CD4-positive, alpha-beta T cell treated with Interleukin-4 for 1 hour (primary cell): Measurements from ENCODE around the gene DNAL1.

ENCODE experiments used
- DNase-seq, 2 donors: peaks; one replicate each; pipeline ENCODE4 v3.0.0-alpha.2; 2020 to 2022

Gene DNAL1

DNA sequence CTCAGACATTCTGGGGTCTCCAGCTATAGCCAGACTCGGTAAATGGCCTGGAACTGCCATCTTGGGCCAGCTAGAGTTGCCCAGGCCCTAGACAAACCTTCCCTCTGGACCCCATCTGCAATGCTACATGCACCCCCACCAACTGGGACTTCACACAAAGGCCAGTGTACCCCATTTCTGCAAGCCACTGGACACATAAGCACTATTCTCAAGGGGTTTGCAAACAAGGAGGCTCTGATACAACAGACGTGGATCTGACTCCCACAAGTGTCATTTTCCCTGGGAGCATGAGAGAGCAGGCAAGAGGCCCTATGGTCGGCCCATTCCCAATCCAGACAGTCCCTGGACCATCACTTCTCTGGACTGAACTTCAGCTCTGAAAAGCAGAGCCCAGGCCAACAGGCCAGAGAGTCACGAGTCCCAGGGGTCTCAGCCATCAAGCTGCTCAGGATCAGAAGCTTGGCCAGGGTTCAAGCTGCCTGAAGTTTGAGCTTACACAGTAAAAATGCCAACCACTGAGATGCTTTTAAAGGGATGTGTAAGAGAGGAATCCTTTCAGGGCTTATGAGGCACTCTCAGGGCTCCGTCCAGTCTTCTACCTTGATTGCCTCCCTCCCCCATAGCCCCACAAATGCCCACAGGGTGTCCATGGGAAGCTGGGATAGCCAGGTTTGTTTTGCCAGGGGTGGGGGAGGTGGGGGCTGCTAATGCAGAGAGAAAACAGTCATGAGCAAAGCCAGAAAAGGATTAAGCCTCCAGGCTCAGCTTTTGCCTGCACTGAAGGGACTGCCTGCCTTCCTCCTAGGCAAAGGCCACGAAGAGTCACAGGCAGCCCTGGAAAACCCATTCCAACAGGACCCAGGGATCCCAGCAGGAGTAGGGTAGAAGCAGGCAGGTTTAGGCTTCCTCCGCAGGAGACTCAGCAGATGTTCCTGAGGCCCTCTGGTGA is 101.1 kb downstream of the DNAL1 start:
- no peak for DNase-seq

DNA sequence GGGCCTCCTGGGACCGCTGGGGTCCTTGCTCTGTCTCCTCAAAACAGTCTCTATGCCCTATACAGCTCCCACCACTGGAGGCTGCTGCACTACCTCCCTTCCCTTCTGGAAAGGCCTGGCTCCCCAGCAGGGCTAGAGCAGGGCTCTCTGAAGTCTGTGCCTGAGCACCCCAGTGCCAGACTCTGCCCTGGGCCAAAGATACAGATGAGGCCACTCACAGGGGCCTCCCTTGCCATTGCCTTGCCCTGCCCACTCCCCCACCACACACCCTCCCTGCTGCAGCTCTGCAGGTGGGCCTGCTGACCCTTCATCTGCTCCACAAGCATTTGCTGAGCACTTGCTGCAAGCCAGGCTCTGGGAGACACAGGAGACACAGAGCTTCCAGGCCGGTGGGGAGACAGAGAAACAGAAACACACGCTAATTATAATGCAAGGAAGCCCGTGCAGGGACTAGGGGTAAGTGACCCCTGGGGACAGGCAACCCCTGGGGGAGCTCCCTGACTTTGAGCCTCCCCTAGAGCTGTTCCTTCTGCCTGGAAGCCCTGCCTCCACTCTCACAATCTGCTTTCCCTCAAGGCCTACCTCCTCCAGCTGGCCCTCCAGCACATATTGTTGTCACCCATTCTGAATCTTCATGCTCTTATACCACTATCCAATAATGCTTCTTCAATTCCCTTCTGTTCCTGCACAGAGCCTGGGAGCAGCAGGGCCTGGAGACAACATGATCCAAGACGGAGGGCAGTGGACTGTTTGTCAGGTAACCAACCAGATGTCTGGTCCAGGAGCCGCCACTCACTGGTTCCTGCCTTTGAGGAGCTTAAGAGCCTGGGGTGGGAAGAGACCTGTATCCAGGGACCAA is 102.0 kb downstream of the DNAL1 start:
- no peak for DNase-seq

DNA sequence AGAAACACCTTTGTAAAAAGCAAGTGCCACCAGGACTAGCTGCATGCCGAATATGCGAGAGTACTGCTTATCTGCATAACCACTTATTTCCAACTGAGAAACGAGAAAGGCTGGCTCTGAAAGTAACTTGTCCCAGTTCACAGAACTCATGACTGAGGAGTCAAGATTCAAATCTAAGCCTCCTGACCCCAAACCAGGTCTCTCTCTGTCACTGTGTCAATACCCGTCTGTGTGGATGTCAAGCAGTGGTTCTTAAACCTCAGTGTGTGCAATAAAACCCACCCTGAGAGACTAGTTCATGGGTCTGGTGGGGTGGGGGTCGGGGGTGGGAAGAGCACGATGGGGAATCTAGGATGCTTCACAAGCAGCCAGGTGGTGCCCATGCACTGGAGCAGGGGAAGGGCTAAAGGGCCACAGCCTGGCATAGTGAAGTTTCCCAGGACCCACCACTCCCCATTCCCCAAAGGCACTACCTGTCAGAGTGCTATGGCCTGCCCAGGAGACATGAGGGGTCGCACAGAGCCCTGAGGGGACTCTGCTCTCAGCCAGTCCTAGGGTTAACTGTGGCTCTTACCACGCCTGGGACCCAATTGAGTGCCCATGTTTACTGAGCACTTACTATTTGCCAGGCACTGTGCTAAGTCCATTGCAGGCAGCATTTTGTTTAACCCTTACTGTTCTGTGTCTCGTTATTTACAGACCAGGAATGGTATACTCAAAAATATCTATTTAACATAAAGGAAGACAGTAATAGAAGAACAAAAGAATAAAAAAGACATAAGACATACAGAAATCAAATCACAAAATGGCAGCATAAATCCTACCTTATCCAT is 102.8 kb downstream of the DNAL1 start:
- no peak for DNase-seq

DNA sequence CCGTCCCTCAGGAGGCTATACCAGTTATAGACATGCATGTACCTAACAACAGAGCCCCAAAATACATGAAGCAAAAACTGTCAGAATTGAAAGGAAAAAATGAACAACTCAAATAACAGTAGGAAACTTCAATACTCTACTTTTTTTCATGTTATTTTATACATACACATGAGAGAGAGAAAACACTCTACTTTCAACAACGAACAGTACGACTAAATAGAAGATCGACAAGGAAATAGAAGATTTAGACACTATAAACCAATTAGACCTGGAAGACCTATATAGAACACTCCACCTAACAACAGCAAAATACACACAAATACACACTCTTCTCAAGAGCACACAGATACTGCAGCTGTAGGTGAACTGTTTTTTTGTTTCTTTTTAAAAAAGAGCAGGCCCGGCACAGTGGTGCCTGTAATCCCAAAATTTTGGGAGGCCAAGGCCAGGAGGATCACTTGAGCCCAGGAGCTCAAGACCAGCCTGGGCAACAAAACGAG is 104.1 kb downstream of the DNAL1 start:
- DNase-seq, result no peak

DNA sequence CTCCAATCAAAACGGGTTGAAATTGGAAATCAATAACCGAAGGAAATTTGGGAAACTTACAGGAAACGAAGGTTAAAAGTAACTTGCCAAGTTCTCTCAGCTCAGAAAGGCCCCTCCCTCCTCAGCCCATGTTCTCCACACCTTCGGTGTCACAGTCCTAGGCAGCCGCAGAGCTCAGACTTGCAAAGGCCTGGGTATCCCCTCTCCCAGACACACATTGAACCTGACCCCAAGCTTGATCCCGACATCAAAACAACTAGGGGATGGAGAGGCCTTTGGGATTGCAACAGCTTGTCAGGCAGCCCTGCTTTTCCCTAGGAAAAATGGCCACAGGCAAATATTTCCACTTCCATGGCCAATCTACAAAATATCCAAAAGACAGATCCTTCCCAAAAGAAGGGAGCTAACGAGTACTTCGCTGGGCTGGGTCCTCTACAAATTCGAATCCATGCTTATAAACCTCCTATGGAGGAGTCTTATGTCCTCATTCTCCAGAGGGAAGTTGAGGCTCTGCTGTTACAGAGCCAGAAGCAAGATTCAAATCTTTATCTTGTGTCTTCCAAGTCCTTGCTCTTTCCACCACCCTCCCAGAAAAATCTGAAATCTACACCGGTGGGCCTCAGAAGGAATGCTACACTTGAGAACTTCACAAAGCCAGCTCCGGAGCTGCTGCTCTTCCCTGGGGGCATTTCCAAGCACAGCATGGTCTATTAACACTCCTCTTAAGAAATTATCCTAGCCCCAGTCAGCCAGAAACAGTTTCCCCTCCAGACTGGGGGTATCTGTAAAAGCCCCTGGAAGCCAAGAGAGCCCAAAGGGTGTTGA is 105.1 kb downstream of the DNAL1 start:
- DNase-seq, result no peak

DNA sequence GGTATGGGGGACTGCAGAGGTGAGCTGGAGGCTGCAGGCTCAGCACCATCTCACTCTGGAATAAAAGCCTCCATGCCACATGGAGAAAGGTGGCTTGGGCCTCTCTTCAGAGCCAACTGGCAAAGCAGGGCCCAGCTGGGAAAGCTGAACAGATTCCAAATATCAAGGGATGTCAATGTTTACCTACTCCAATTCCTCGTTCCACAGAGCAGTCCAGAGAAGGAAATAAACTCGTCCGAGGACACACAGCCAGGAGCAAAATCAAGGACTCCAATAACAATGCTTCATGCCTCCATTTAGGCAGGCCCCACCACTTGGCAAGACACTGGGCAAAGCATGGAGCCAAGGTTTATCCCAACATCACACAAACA is 105.7 kb downstream of the DNAL1 start:
- DNase-seq, result no peak

DNA sequence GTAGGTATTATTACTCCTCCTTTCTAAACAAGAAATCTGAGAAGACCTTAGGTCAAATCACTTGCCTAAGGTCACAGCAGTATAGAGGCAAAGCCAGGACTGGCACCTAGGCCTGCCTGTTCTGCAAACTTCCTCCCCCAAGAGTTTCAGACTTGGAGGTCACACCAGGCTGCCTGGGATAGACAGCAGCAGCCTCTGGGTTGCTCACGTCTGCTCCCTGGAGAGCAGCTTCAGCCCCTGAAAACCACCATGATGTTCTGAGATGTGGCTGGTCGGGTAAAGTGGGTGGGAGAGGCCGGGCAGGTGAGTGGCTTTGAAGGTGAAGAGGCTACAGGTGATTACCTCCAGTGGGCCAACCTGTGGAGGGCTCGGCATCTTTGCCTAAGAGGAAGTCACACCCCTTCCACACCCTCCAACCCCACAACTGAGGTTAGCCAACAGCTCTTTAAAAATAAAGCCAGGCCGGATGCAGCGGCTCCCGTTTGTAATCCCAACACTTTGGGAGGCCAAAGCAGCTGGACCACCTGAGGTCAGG is 106.4 kb downstream of the DNAL1 start:
- peak in 1 of 2 donors; percentile 45 for DNase-seq

DNA sequence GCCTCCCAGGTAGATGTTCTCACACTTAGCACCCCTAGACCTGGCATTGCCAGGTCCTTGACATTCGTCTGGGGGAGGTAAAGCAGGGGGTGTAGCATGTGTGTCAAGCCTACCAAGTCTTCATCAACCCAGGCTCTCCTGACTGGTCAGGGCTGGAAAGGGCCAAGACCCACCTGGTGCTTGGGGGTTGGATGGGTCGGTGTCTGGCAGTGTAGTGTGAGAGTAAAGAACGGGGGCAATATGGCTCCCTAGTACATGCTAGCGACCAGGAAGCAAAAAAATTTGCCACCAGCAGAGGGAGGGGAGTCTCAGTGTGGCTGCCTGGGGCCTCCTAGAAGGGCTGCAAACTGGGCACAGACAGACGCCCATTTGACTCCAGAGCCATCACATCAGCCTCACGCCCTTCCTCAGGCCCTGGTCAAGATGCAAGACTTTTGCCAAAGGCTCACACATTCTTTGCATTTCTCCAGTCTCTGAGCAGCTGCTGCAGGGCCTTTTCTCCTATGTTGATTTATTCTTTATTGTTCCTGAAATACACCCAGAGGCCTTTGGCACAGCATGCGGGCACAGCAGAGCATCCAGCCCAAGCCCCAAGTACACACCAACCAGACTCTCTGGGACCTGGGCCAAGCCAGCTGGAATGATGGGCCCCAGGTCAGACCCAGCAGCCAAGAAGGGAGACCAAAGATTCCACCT is 107.7 kb downstream of the DNAL1 start:
- peak; percentile 63 to 65 for DNase-seq
